HG03439 (cell line): Measurements from ENCODE around the gene TMX3.
A peak's percentile ranks its signal among the peaks of the same experiment; 100 is the strongest.

Source experiments
- ATAC-seq: cut with Tn5 transposase; IDR thresholded peaks from one replicate; pipeline ENCODE4 v1.9.1; 2021; ENCODE audit warnings: mild to moderate bottlenecking, moderate library complexity; ENCODE audit not compliant: unreplicated experiment

Gene TMX3

DNA sequence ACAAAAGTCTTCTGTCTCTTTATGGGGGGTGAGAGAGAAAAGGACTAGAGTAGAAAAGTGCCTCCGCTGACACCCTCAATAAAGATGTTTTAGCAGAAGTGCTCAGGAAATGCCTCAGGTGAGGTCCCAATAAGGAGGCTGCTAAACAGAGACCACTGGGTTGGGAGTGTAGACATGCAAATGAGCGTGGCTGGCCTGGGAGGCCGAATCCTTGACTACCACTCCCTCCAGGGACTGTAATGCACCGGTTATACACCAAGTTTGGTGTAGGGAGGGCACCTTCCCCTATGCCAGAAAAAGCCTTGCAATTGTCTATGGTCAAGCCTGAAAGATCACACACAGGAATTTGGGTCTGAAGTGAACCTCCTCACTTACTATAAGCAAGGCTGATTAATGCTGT, 1.8 kb downstream of the TMX3 start:
- ATAC-seq, result no peak

DNA sequence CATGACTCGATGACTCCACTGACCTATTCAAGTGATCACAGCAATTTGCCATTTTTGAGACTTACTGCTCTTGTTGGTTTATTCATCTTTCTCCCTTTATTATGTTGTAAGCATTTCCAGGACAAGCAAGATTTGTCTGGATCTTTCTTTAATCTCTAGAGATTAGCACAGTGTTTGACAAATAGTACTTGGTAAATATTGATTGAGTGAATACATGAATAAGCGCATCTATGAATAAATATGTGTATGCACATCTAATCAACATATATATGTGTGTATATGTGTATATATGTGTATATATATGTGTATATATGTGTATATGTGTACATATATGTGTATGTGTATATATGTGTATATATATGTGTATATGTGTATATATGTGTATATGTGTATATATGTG, 7.3 kb downstream of the TMX3 start:
- no peak for ATAC-seq

DNA sequence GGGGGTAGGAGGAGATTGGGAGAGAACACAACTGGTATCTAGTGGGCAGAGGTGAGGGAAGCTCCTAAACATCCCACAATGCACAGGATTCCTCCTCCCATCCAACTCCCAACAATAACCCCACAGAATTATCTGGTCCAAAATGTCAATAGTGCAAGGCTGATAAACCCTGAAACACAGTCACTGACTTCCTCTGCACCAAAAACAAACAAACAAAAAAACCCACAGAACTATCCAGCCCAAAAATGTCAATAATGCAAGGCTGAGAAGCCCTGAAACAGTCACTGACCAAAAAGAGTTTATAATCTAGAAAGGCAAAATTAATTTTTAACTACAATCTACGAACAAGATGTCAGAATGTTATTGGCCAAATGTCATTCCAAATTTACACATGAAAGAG, 9.8 kb downstream of the TMX3 start:
- ATAC-seq, result no peak

DNA sequence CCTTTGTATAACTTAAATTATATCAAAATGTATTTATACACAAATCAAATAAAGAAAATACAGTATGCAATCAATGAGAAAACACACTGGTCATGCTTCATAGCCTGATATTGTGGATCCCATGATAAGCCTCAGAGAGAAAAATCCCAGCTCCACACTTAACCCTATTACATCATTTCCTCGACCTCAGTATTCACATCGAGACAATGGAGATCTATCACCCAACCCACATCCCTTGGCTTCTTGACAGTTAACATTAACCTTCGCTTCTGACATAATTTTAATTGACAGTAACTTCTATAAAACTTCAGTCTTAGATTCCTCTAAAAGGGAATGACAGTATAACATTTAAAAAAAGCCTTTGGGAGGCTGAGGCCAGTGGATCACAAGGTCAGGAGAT, 11.6 kb downstream of the TMX3 start:
- no peak for ATAC-seq

DNA sequence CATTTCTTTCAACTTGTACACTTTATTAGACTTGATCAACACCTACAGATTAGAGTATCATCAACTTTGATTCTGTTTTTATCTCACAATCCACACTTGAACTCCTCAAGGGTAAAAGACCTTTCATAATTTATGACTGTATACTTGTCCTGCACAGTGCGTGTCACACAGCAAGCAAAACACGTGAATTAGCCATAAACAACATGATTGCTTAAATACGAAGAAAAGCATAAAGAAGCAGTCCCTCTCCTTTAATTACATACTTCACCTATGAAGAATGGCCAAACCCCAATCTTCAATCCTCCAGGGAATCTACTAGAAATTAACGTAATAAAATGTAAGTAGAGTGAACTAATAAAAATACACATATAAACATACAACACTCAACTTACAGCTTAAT, 13.6 kb downstream of the TMX3 start:
- ATAC-seq, result no peak

DNA sequence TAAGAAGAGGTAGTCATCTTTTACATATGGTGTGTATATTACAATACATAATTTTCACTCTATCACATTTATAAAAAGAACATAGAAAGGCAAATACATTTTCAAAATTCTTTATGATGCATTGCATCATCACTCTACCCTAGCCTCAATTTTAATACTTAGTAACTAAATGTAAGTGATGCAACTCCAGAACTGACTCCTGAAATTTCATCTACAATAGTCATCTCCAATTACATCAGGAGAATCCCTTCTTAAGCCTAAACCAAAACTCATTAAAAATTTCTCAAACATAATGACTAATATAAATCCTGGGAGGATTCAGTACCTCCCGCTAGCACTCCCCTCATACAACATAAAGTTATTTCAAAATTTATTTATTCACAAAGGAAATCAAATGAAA, 15.9 kb downstream of the TMX3 start:
- no peak for ATAC-seq

DNA sequence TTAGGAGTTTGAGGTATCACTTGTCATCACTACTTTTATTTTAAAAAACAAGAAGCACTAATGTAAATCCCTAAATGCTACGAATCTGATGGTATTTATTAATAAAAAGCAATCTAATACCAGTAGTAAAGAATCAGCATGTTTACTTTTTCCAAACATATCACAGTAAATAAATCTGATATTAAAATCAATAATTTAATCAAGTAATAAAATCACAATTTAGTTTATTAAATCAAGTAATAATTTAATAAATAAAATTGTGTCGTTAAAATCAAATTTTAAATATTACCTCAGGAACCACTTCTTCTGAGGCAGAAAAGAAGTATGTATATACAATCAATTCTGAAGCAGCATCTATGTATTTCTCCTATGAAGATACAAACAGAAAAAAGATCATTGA, 18.0 kb downstream of the TMX3 start:
- ATAC-seq, result no peak

DNA sequence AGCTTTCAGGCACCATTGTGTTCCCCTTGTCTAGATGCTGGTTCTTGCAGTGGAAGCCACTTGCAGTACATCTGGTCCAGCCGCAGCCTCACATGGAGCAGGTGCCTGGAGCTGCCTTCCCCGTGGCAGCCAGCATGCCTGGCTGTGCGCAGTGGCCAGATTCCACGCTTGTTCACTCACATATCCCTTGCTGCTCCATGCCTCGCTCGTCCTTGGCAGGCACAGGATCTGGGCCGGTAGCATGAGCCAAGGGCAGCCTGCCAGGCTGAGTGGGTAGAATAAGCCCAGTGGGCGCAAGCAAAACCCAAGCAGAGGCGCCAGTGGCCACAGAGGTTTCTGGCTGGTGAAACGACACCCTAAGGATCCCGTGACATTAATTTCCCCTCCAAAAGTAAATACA, 20.6 kb downstream of the TMX3 start:
- no peak for ATAC-seq

DNA sequence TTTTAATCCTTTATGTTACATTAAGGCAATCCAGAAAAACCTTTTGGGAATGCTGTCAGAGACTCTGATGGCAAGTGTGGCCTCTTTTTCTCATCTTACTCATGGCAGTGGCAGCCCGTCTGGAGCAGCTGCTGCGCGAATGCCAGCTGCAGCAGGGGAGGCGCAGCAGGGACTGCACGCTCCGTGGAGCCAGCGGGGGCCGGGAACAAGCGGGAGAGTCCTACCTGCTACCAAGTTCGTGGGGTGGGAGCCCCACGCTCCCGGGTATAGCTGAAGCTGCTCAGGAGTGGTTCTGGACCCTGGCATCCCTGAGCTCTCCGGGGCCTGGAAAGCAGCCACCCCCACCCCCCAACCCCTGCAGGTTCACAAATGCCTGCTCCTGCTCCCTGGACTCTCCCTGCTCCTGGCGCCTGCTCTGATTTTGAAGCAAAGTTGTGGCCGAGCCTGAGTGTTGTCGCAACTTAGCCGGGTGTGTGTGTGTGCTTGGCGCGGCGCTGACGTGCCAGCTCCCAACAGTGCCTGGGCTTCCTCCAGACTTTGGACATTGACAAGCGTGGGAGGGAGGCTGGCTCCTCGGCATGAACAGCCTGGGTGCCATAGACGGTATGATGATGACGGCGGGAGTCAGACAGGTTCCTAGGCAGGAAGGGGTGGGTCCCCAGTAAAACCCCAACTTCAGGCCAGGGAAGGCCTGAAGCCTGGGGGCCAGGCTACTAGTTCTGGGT, 21.7 kb downstream of the TMX3 start:
- ATAC-seq, result no peak

DNA sequence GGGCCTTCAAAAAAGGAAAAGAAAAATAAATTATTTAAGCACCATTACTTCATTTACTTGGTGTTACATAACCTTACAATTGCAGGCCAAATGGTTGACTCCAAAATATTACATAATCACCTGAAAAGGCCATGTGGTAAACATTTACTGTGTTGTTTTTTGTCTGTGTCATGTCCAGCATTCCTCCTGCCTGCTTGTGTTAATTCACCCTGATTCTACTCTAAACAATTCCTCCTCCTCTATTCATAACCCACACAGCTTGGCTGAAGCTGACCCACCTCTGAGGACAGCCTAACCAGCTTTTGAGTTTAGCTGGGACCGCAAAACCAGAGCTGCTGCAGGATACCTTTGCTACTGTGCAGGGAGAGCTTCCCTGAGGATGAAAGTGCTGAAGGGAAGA, 35.4 kb downstream of the TMX3 start:
- no peak for ATAC-seq

DNA sequence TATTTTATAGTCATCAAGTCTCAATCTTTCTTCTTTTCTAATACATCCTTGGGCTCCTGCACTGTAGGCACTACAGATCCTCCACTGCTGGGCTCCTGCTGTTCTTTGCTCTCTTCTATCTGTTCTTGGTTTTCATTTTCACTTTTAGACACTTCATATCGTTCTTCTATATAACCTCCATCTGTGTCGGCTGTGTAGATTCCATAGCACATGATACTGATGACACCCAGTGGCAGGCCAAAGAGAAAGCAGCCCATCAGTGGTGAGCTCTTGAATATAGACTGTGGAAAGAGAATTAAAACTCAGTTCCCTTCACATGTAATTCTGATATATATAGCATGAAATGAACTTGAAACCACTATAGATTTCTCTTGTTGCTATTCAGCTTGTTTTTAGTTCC, 38.0 kb downstream of the TMX3 start:
- peak; percentile 99 for ATAC-seq

DNA sequence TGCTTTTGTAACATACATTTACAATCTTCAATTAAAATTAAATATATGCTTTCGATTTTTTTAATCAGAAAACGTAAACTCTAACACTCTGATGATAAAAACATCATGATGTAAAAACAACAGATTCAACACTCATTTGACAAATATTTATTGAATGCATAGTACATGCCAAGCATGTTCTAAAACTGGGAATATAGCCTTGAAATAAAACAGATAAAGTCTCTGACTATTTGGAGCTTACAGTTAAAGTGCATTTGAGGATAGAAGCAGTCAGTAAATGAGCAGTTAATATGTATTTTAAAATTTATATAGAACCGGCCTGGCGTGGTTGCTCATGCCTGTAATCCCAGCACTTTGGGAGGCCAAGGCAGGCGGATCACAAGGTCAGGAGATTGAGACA, 47.8 kb downstream of the TMX3 start:
- no peak for ATAC-seq

DNA sequence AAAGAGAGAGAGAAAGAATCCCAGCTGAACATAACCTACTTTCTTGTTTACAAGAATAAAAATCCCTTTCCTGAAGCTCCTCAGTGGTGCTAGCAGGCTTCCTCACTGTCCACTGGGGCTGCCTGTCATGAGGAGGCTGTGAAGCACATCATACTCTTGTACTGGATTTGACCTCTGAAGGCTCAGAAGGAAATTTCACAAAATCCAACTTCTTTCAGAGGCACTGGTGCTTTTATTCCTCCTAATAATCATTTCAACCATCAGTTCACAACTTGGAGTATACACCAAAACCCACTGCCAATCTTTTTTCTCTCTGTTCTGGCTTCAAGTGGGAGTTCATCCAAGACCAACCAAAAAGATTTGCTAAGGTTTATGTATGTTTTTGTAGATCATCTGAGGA, 48.5 kb downstream of the TMX3 start:
- ATAC-seq, result no peak

DNA sequence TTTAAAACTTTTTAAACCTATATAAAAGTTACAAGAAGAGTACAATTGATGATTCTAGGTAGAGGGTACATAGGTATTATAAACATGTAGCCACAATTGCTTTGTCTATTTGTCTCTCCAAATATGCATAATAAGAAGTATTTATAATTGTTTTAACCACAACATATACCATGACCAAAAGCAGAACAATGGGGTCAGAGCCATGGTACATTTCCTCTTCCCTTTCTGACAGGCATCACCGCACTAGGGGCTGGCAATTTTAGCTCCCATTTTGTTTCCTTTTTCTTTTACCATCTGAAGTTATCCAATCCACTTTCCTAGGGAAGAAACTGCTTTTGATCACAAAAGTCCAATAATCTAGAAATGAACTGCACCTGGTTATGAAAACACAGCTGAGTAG, 49.3 kb downstream of the TMX3 start:
- no peak for ATAC-seq

DNA sequence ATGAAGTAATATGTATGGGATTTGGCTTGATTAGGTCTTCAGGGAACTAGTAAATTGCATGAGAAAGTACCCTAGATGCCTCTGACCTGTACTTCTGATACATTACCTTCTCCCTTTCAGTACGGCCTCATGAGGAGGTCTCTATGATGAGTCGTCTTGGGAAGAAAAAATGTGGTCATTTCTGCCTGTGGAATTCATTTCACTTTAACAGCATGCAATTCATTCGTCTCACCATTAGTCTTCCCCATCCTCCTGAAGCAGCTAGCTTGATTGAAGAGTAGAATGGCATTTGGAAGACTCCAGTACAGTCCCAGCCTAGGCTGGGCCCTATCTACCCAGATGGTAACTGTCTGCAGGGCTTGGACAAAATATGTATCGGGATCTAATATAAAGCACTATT, 52.2 kb downstream of the TMX3 start:
- ATAC-seq, result no peak

DNA sequence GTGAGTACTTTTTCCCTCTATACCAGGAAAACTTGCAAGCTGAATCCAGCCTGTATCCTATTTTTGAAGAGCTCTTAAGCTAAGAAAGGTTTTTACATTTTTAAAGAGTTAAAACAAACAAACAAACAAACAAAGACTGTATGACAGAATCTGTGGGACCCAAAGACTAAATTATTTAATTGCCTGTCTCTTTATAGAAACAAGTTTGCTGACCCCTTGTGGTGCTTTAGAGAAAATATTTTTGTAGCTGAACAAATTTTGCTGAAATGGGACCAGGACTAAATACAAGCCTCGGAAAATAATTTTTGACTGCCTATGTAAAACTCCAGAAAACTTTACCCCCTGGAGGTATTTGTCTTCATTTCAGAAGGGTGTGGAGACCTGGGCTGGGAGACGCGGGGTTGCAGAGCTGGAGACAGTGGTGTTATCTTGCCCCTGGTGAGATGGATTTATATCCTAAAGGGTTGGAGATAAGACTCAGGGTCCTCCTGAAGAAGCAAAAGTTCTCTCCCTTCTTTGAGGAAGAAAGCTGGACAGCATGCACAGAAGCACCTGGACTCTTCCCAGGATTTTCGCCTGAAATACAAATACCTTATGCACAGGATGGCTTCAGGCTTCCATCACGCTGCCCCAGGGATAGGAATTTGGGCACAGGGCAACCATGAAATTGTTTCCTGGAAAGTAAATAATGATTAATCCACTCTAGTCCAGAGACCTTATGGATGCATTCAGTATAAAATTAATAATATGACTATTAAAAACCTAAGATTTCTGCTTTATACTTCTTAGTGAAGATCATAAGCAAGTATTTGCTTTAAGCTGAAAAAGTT, 54.3 kb downstream of the TMX3 start:
- no peak for ATAC-seq

DNA sequence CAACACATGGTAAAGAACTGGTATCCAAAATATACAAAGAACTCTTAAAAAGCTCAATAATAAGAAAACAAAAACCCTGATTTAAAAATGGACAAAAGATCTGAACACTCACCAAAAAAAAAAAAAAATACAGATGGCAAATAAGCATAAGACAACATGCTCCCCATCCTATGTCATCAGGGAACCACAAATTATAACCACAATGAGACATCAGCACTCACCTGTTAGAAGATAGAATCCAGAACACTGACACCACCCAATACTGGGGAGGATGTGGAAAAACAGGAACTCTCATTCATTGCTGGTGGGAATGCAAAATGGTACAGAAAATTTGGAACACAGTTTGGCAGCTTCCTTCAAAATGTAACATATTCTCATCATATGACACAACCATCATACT, 66.7 kb downstream of the TMX3 start:
- ATAC-seq, result no peak

DNA sequence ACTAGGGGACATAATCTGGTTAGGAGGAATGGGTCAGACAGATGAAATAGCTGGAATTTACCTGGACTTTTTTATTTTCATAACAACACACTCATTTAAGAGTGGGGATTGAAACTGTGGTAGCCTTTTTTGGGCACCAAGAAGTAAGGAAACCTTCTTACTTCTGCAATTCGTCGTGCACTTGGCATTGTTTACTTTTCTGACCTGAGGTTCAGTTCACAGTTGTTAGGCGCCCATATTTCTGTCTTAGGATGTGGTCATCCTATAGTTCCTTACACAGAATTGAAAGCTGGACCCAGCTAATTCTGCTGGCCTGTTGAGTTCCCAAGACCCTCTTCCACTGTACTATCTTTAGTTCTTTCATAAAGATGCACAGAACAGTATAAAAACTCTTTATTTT, 72.9 kb downstream of the TMX3 start:
- no peak for ATAC-seq

DNA sequence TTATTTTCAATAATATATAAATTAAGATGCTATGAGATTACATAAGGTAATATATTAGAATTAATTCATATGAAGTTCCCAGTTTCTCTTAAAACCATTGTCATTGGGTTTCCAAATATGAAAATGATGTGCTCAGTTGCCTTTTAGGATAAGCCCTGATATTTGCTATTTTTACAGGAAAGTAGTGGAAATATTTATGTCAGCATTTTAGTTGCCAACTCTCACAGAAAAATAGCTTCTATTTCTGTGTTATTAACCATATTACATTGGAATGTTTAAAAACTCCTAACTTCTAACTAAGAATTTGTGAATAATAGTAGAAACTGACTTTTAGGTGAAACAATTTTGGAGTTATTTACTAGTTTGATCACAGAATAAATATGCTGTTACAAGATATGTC, 74.0 kb downstream of the TMX3 start:
- no peak for ATAC-seq

DNA sequence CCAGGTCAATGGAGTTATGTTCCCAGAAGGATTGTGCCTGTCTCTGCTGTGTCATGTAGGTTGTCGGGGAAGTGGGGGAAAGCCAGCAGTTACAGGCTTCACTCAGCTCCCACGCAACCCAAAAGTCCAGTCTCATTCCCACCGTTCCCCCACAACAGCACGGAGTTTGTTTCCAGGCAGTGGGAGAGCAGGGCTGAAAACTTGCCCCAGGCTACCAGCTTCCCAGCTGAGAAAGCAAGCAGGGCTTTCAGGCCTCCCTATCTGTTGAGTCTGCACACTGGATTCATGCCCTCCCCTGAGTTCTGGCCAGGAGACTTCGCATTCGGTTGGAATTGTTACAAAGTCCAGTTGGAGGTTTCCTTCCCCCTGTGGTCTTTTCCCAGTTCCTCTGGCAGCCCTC, 76.3 kb downstream of the TMX3 start:
- ATAC-seq, result no peak

DNA sequence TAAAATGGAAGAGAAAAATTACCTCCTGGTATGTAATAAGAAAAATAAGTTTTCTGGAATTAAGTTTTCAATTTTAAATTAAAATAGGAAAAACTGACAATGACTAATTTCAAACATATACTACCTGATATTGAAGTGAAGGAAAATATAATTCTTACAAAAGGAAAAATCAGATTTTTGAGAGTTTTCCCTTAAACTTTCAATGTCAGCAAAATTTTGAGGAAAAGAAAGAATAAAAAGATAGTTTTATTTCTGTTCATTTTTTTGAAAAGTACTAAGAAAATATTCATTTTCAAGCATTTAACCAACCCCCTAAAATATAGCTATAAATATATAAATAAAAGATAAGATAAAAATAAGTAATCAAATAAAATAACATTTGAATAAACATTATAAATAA, 87.1 kb downstream of the TMX3 start:
- ATAC-seq, result no peak
